SU-DHL-6 (cell line): Measurements from ENCODE around the gene MGAT4C.
"Not testable (repeated sequence)": the region's sequence is repeated elsewhere in the genome, so short reads cannot be mapped to it uniquely, and the experiment has no call there.

ENCODE experiments used
- H2AFZ ChIP-seq: fragments of 200-600 bp; sonication (generic); 2 replicates; pipeline ENCODE4 v1.6.1; 2014; ENCODE audit warnings: low read depth, mild to moderate bottlenecking, moderate library complexity, mixed read lengths, antibody characterized with exemption, low read length; ENCODE audit not compliant: severe bottlenecking
- H3F3A ChIP-seq: fragments of 200-600 bp; shearing (Covaris generic); 2 replicates; pipeline ENCODE4 v1.6.0; 2016; ENCODE audit warnings: antibody characterized with exemption, mild to moderate bottlenecking; ENCODE audit not compliant: insufficient read depth
- H3K27ac ChIP-seq: fragments of 200-600 bp; sonication (generic); 2 replicates; pipeline ENCODE4 v1.5.1; 2016; ENCODE audit warnings: low read depth, mild to moderate bottlenecking, low read length, moderate library complexity, mixed read lengths
- H3K27me3 ChIP-seq: fragments of 200-600 bp; sonication (generic), shearing (Covaris generic); 2 replicates; pipeline ENCODE4 v1.6.0; 2014; ENCODE audit warnings: mild to moderate bottlenecking, low read length
- H3K36me3 ChIP-seq: fragments of 200-600 bp; sonication (generic); 2 replicates; pipeline ENCODE4 v1.6.1; 2014; ENCODE audit warnings: mild to moderate bottlenecking, low read length, mixed read lengths
- H3K4me2 ChIP-seq: fragments of 300-600, 200-600 bp; shearing (Covaris generic), sonication (generic); 2 replicates; pipeline ENCODE4 v1.6.0; 2014; ENCODE audit warnings: low read length, low read depth, mild to moderate bottlenecking; ENCODE audit not compliant: poor library complexity, severe bottlenecking
- H3K4me3 ChIP-seq: fragments of 200-600 bp; sonication (generic); 2 replicates; pipeline ENCODE4 v1.5.1; 2014; ENCODE audit warnings: antibody characterized with exemption, low read length, mild to moderate bottlenecking, mixed read lengths; ENCODE audit not compliant: insufficient read depth, poor library complexity, severe bottlenecking
- H3K79me2 ChIP-seq: fragments of 200-600 bp; sonication (generic); 2 replicates; pipeline ENCODE4 v1.6.1; 2014; ENCODE audit warnings: mild to moderate bottlenecking, low read length, moderate library complexity; ENCODE audit not compliant: insufficient read depth
- H3K9ac ChIP-seq: fragments of 200-600 bp; sonication (generic); 2 replicates; pipeline ENCODE4 v1.7.0; 2014; ENCODE audit warnings: mild to moderate bottlenecking, low read length
- H3K9me2 ChIP-seq: fragments of 200-600 bp; sonication (generic); replicated peaks from 2 replicates; pipeline ENCODE4 v1.6.1; 2014; ENCODE audit warnings: low read length; ENCODE audit not compliant: insufficient read depth
- H3K9me3 ChIP-seq: fragments of 200-600 bp; sonication (generic); 2 replicates; pipeline ENCODE4 v1.6.1; 2014; ENCODE audit warnings: low read length, mixed read lengths; ENCODE audit not compliant: insufficient read depth
- H4K20me1 ChIP-seq: fragments of 200-600 bp; sonication (generic); 2 replicates; pipeline ENCODE4 v1.6.1; 2014; ENCODE audit warnings: low read depth, mild to moderate bottlenecking, antibody characterized with exemption, low read length, moderate library complexity, mixed read lengths
- EZH2phosphoT487 ChIP-seq: fragments of 200-600 bp; sonication (generic), shearing (Covaris generic); conservative IDR thresholded peaks from 2 replicates; pipeline ENCODE4 v1.6.1; 2018; ENCODE audit warnings: mild to moderate bottlenecking, antibody characterized with exemption, low read length, moderate library complexity, mixed read lengths
- TF ChIP-seq, protein P1 (sequence below): fragments of 200-600 bp; sonication (generic); IDR thresholded peaks from one replicate; pipeline ENCODE4 v1.5.1; 2017; ENCODE audit warnings: antibody characterized with exemption, mild to moderate bottlenecking, low read length, moderate library complexity; ENCODE audit not compliant: insufficient read depth, poor library complexity, severe bottlenecking

Gene MGAT4C

DNA sequence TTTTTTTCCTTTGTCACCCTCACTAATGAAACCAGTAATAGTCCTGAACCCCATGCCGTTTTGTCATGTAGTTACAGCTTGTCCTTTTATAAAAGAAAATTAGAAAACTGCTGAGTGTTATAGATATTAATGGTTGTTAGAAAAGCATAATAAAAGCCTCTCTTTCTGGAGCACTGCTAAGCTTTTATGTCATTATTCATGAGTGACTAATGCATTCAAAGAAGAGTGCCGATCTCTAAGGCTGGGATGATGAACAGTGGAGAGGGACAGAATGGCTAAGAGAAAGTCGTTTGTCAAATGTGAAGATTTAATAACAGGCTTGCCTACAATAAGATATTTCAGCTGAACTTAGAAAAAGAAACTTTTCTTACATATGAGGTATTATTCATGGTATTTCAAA, 121.6 kb downstream of the MGAT4C start:
- H3K9ac ChIP-seq: no peak overlapping the region
- no peaks in the 10 kb centered on the region for H3K27me3 ChIP-seq
- no peaks in the 10 kb centered on the region for H3K79me2 ChIP-seq
- no peak overlapping the region for H3K27ac ChIP-seq
- no peak overlapping the region for H3K4me2 ChIP-seq
- no peaks in the 10 kb centered on the region for H3K9me3 ChIP-seq
- H3K9me2 ChIP-seq: no peaks in the 10 kb centered on the region
- TF ChIP-seq, protein P1, sequence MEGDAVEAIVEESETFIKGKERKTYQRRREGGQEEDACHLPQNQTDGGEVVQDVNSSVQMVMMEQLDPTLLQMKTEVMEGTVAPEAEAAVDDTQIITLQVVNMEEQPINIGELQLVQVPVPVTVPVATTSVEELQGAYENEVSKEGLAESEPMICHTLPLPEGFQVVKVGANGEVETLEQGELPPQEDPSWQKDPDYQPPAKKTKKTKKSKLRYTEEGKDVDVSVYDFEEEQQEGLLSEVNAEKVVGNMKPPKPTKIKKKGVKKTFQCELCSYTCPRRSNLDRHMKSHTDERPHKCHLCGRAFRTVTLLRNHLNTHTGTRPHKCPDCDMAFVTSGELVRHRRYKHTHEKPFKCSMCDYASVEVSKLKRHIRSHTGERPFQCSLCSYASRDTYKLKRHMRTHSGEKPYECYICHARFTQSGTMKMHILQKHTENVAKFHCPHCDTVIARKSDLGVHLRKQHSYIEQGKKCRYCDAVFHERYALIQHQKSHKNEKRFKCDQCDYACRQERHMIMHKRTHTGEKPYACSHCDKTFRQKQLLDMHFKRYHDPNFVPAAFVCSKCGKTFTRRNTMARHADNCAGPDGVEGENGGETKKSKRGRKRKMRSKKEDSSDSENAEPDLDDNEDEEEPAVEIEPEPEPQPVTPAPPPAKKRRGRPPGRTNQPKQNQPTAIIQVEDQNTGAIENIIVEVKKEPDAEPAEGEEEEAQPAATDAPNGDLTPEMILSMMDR: no peak
- TF ChIP-seq EZH2phosphoT487: no peak
- H3K4me3 ChIP-seq: no peak overlapping the region
- no peaks in the 10 kb centered on the region for H3K36me3 ChIP-seq
- no peaks in the 10 kb centered on the region for H3F3A ChIP-seq
- H2AFZ ChIP-seq: no peak overlapping the region
- no peaks in the 10 kb centered on the region for H4K20me1 ChIP-seq

DNA sequence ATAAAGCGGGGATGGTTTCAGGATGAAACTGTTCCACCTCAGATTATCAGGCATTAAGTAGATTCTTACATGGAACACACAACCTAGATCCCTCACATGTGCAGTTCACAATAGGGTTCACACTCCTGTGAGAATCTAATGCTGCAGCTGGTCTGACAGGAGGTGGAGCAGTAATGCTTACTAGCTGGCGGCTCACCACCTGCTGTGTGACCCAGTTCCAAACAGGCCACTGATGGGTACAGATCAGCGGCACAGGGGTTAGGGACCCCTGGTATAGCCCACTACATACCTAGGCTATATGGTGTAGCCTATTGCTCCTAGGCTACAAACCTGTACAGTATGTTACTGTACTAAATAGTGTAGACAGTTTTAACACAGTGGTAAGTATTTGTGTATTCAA, 129.3 kb downstream of the MGAT4C start:
- H3K79me2 ChIP-seq, H2AFZ ChIP-seq, H4K20me1 ChIP-seq: not testable (repeated sequence)

GRCh38 chr12:86122846-86123468, 133.2 kb downstream of the MGAT4C start:
- Histone ChIP-seq H3K27me3 (no peaks in the 10 kb centered on the region), H3K9me2 (no peaks in the 10 kb centered on the region), H3K4me3 (no peak overlapping the region), H2AFZ (no peak overlapping the region), H3K79me2 (no peaks in the 10 kb centered on the region), H3K27ac (no peak overlapping the region), H3K9me3 (no peaks in the 10 kb centered on the region), H3K4me2 (no peak overlapping the region), H4K20me1 (no peaks in the 10 kb centered on the region), H3K36me3 (no peaks in the 10 kb centered on the region), H3F3A (no peaks in the 10 kb centered on the region), H3K9ac (no peak overlapping the region)
- TF ChIP-seq, protein P1: no peak
- TF ChIP-seq EZH2phosphoT487: no peak

More for the DNA sequence above, 129.3 kb downstream of the MGAT4C start:
- H3K27ac ChIP-seq, H3K4me2 ChIP-seq, H3K4me3 ChIP-seq, H3K27me3 ChIP-seq, H3K9me3 ChIP-seq, H3K9me2 ChIP-seq, H3F3A ChIP-seq, H3K36me3 ChIP-seq, H3K9ac ChIP-seq: not testable (repeated sequence)

DNA sequence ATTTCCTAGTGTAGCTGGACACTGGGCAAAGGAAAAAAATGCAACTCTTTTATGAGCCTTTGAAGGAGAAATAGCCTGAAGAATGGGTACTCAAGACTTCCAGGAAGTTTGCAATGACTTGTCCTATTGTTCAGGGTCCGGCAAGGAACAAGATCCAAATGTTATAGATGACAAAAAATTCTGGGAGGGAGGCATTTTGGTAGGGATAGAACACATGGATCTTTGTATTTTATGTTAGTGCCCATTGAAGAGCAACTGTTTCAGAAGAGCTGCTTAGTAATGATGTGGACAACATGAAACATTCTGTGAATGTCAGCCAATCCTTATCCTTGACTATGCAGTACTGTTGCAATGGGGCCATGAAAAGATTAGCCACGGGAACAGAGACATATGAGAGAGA, 138.0 kb downstream of the MGAT4C start:
- no peak overlapping the region for H3K4me3 ChIP-seq
- no peak overlapping the region for H3K4me2 ChIP-seq
- no peaks in the 10 kb centered on the region for H3K27me3 ChIP-seq
- no peak for TF ChIP-seq EZH2phosphoT487
- TF ChIP-seq, protein P1: no peak
- no peaks in the 10 kb centered on the region for H3F3A ChIP-seq
- H2AFZ ChIP-seq: no peak overlapping the region
- no peaks in the 10 kb centered on the region for H3K36me3 ChIP-seq
- no peaks in the 10 kb centered on the region for H3K9me3 ChIP-seq
- no peaks in the 10 kb centered on the region for H3K79me2 ChIP-seq
- H3K9me2 ChIP-seq: no peaks in the 10 kb centered on the region
- no peak overlapping the region for H3K9ac ChIP-seq
- no peaks in the 10 kb centered on the region for H4K20me1 ChIP-seq
- no peak overlapping the region for H3K27ac ChIP-seq
